Adipose tissue (tissue), 3 donors: ENCODE measurements around the gene LAMA4. TPM values are rescaled to one million over a fixed set of nuclear protein-coding genes. Genes with fewer than 3 reads are reported as not detected.

Experiments
- H3K27ac ChIP-seq: one replicate; pipeline ENCODE4 v1.5.1; 2013; ENCODE audit warnings: low read depth, low read length
- WGBS, 3 donors: extraction: QIAGEN DNeasy Blood & Tissue Kit; methylation state at CpG; one replicate each; pipeline ENCODE4 v1.1.7; 2013; 5-methylcytosine and 5-hydroxymethylcytosine counted together
- polyA plus RNA-seq, 3 donors: library from polyadenylated mRNA; stranded (reverse); fragments of 200-250 nt; gene quantifications; one replicate each; pipeline ENCODE4 v1.2.3, GENCODE V29; 2013
- donor health status: healthy with polysubstance abuse.
- donor health status: Bipolar disorder and iron deficiency.
- donor health status: healthy.

LAMA4 gene
- polyA plus RNA-seq, 3 donors: 10.0 to 157 (median 70.6) TPM

DNA sequence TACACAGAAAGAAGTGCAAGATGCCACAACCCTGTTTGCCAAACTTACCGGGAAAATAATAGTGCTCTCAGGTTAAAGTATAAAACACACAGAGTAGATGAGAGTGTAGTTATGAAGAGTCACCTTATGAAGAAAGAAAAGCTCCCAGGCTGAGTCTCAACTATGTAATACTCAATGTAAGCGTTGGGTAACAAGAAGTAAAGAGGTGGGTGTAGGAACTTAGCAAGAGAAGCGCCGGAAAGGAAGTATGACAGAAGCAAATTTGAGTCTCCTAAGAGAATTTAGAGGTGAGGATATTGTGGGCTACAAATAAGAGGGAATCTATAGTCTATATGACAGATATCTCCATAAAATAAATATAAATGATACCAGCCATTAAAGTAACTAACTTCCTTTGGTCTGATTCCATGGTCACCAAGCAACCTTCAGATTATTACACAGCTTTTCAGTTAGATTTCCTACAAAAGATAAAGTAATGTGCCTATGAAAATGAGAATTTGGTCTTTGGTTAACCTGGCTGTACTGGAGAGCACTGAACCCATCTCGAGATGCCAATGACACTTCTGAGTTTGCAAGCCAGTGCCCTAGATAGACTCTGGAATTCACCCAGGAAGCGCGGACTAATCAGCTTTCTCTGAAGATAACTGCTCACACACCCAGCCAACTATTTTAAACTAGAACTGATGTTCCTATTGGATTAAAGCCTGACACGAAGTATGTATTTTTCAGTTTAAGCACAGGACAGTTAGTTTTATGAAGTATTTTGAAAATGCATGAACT, 168.9 kb downstream of the LAMA4 start:
- H3K27ac ChIP-seq: no peak overlapping the region

DNA sequence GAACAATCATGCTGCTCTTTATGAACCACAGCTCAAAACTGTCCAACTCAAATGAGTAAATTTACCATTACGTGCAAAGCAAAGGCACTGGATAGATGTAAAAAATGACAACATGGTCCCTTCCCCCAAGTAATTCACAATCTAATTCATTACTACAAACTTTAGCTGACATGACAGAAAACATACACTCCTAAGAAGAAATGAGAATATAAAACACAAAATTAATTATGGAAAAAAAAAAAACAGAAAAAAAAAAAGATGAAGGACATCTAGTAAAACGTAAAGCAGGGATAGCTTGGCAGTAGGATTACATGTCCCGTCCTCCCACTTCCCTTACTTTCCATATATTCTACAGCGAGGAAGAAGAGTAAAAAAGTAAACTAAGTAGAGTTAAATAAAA, 172.8 kb downstream of the LAMA4 start:
- WGBS, 3 donors: 90 to 95% (median 91%) methylated on average over 4 of the region's 4 CpGs
- H3K27ac ChIP-seq: no peak overlapping the region

More for the DNA sequence above, 168.9 kb downstream of the LAMA4 start:
- 73 to 78% (median 78%) methylated on average over 8 of the region's 8 CpGs for WGBS, 3 donors

DNA sequence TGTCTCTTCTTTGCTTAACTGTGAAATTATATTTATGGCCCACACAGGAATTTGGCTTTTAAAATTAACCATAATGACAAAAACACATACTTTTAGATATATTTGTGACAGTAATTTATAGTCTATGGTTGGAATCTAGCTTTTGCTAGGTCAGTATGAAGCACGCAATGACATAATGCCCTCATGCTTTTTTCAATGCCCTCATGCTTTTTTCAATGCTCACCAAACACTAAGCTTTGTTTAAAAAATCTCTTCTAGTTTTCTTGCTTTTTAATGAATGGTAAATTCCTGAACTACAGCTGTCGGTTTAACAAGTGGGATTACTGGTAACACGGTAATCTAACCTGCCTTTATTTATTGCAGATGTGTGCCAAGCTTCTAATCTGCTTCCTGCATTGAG, 187.8 kb downstream of the LAMA4 start:
- WGBS, 3 donors: 49 to 79% (median 65%) methylated on average over 3 of the region's 3 CpGs
- H3K27ac ChIP-seq: no peak overlapping the region

DNA sequence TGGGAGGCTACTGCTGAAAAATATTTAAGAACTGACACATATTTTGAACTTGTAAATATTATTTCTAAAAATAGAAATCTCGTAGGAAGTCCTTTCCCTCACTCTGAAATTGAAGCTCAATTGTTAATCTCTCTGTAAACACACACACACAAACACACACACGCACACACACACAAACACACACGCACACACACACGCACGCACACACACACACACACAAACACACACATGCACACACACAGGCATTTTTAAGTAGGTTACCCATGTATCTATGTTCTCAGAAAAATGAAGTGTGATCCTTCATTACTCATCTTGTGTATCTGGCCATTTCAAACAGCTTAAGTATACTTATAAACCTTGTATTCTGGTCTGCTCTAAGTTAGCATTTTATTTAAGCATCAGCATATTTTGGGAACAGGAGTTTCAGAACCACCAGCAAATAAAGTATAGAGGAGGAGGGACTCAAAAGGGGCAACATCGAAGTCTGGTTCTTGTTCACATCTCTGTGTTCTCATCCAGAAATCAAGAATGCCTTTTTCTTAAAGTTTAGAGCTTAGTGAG, 188.9 kb downstream of the LAMA4 start:
- no peak overlapping the region for H3K27ac ChIP-seq
- 62 to 73% (median 66%) methylated on average over 6 of the region's 6 CpGs for WGBS, 3 donors

DNA sequence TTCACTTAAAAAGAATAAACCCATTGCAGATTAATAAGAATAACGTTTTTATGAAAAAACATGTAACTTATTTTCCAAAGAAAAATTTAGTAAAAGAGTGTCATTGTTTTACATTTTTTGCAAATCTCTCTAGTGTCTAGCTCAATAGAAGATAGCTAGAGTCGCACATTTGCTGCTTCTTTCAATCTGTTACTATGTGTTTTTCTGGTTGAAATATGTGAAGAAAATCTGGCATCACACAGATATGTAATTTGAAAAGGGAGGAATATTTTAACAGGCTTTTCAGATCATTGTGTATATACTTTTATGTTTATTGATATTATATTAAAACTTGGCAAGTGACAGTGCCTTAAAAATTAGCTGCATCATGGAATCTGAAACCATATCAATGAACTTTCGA, 191.4 kb downstream of the LAMA4 start:
- 81 to 87% (median 86%) methylated on average over 3 of the region's 3 CpGs for WGBS, 3 donors
- H3K27ac ChIP-seq: no peak overlapping the region

DNA sequence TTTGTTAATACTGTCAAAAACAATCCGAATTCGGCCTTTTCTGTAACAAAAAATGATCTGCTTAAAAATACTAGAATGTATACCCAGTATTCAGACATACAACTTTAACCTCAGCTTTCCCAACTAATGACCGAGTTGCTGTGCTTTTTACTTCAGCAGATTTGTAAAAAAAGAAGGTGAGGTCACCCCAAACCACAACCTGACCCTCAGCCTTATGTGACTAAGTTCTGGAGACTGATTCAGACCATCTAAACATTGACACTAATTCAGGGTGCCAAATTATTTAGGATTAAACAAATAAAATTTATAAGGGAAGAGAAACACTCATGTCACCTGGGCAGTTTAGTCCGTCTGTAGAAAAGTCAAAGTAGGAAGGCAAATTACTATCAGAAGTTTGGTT, 192.8 kb downstream of the LAMA4 start:
- 92 to 94% (median 92%) methylated on average over 4 of the region's 4 CpGs for WGBS, 3 donors
- H3K27ac ChIP-seq: no peak overlapping the region

Other genes with a start within 250 kb of the LAMA4 start
- not detected for gene CCN6, start 200.5 kb downstream of the LAMA4 start, polyA plus RNA-seq
- 10 to 100 TPM in 2 of 3 donors, 1 to 10 TPM in 1; 9.0 to 22.8 (median 11.5) TPM for gene TUBE1, start 167.1 kb downstream of the LAMA4 start, polyA plus RNA-seq
- gene FAM229B, start 167.0 kb downstream of the LAMA4 start, polyA plus RNA-seq: 10 to 100 TPM in 2 of 3 donors, 1 to 10 TPM in 1; 4.5 to 15.5 (median 11.3) TPM
- gene RFPL4B, start 92.8 kb upstream of the LAMA4 start, polyA plus RNA-seq: not detected